Prostate gland (tissue), 2 donors: ENCODE results near the gene SLC38A7. TPM values are rescaled to one million over a fixed set of nuclear protein-coding genes. Genes with fewer than 3 reads are reported as not detected.
A peak's percentile ranks its signal among the peaks of the same experiment; 100 is the strongest.

ENCODE experiments used
- DNase-seq: peaks from one replicate; pipeline ENCODE4 v3.0.0-alpha.2; 2019; ENCODE audit warnings: low spot score
- H3K27ac ChIP-seq, 2 donors: fragments of 200-600 bp; sonication (generic); 2 replicates each; pipeline ENCODE4 v1.5.1; 2017 to 2019
- H3K27me3 ChIP-seq: fragments of 200-600 bp; sonication (generic); replicated peaks from 2 replicates; pipeline ENCODE4 v1.5.1; 2019; ENCODE audit not compliant: insufficient read depth
- H3K36me3 ChIP-seq, 2 donors: fragments of 200-600 bp; sonication (generic); 1 replicate in 1 of 2; 2 replicates in 1 of 2; pipeline versions ENCODE4 v1.5.1 to v1.8.1; 2017 to 2019
- H3K4me1 ChIP-seq: fragments of 200-600 bp; sonication (generic); replicated peaks from 2 replicates; pipeline ENCODE4 v1.5.1; 2019
- H3K4me3 ChIP-seq, 2 donors: fragments of 200-600 bp; sonication (generic); 2 replicates each; pipeline ENCODE4 v1.5.1; 2017 to 2019
- H3K9me3 ChIP-seq: fragments of 200-600 bp; sonication (generic); 2 replicates; pipeline ENCODE4 v1.5.1; 2017
- POLR2A ChIP-seq: fragments of 450-650 bp; IDR thresholded peaks from one replicate; pipeline ENCODE4 v1.6.1; 2016; ENCODE audit warnings: antibody characterized with exemption, mild to moderate bottlenecking
- POLR2AphosphoS5 ChIP-seq: sonication (generic); formaldehyde crosslinking; IDR thresholded peaks from one replicate; pipeline ENCODE4 v1.6.1; 2017; ENCODE audit warnings: antibody characterized with exemption
- WGBS: methylation state at CpG from one replicate; pipeline ENCODE4 v1.1.5; 2018; 5-methylcytosine and 5-hydroxymethylcytosine counted together
- intact Hi-C: fragments of 100-400 bp; cut with DNase I; formaldehyde crosslinking; loops from one replicate; pipeline ENCODE4 v1.14.2; 2022
- total RNA-seq, 2 donors: library from RNA; depleted of rRNA; stranded (reverse); fragments of >200 nt; gene quantifications; one replicate each; pipeline ENCODE4 v1.1.0, GENCODE V29; 2016
- TF ChIP-seq, protein P1 (sequence below), 4 experiments: fragments of 200-600 bp in 2 of 4; fragments of 450-650 bp in 2 of 4; sonication (generic) in 2 of 4; IDR thresholded peaks; 1 replicate in 3 of 4; 2 replicates in 1 of 4; pipeline ENCODE4 v1.5.1; 2016 to 2019; ENCODE audit warnings: antibody characterized with exemption in 4 of 4, mild to moderate bottlenecking in 2 of 4, moderate library complexity in 2 of 4

The SLC38A7 gene
- total RNA-seq, 2 donors from 2014 or later: 20.6 to 29.9 TPM

DNA sequence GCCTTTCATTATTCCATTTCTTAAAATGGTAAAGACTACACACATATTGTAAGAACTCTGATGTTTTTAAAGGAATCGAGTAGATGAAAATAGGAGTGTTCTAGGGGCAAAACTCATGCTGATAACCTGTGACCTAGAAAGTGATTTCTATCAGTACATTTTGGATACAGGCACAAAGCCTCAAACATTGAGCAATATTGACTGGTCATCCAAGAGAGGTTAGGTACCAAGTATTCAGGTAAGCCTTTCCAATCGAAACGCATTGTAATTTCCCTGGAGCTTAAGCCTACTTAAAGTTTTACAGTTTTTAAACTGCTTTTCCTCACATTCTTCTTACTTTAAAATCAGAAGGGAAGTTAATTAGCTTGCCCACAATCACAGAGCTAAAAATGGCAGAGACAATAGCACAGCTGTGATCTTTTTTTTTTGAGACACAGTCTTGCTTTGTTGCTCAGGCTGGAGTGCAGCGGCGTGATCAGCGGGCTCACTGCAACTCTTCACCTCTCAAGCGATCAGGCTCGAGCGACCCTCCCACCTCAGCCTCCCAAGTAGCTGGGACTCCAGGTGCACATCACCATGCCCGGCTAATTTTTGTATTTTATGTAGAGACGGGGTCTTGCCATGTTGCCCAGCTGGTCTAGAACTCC is 46.3 kb upstream of the SLC38A7 start:
- intact Hi-C loops: no loop called here
- H3K4me1 ChIP-seq: no peaks in the 10 kb centered on the region
- TF ChIP-seq POLR2AphosphoS5 (no peak), POLR2A (no peak)
- TF ChIP-seq, protein P1, sequence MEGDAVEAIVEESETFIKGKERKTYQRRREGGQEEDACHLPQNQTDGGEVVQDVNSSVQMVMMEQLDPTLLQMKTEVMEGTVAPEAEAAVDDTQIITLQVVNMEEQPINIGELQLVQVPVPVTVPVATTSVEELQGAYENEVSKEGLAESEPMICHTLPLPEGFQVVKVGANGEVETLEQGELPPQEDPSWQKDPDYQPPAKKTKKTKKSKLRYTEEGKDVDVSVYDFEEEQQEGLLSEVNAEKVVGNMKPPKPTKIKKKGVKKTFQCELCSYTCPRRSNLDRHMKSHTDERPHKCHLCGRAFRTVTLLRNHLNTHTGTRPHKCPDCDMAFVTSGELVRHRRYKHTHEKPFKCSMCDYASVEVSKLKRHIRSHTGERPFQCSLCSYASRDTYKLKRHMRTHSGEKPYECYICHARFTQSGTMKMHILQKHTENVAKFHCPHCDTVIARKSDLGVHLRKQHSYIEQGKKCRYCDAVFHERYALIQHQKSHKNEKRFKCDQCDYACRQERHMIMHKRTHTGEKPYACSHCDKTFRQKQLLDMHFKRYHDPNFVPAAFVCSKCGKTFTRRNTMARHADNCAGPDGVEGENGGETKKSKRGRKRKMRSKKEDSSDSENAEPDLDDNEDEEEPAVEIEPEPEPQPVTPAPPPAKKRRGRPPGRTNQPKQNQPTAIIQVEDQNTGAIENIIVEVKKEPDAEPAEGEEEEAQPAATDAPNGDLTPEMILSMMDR (IDR thresholded peaks at IDR 0.05): no peak
- 95% methylated on average over 11 of the region's 11 CpGs for WGBS
- no peak overlapping the region for H3K4me3 ChIP-seq
- no peak overlapping the region for H3K27ac ChIP-seq
- H3K36me3 ChIP-seq: no peaks in the 10 kb centered on the region
- no peaks in the 10 kb centered on the region for H3K27me3 ChIP-seq
- no peak for DNase-seq
- H3K9me3 ChIP-seq: no peaks in the 10 kb centered on the region

DNA sequence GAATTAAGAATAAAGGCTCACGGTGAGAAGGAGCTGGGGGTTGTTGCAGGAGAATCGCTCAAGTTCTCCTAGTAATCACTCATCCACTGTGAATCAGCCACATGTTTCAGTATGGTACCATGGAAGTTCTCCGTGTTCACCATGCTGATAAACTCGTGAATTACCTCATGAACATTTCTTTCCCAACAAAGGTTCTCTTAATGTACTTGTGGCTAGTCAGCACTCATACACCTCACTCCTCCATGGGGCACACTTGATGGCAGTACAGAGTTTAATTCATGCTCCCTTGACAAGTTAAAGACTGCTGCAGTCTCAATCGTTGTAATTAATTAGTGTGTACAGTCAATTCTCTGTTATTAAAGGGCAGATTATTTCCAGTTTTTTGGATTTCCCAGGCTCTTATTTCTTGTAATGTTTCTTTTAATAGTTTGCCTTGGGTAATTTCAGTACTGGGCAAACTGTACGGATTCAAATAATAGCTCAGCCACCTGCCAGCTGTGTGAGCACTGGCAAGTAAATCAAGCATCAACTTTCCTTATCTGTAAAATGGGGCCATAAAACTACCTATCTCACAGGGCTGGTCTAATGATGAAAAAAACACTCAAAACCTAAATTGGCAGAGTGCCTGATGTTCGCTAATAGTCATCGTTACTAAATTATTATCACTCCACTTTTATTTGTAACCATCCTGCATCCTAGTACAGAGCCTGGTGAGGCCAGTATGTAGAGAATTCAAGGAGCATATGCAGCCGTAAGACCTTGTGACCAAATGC is 43.4 kb upstream of the SLC38A7 start:
- H3K36me3 ChIP-seq: no peaks in the 10 kb centered on the region
- TF ChIP-seq POLR2A: no peak
- TF ChIP-seq POLR2AphosphoS5: no peak
- TF ChIP-seq, protein P1 (IDR thresholded peaks at IDR 0.05): no peak
- intact Hi-C loops: no loop called here
- peak overlapping the region in 1 of 2 donors; percentile 20 for H3K27ac ChIP-seq
- DNase-seq: no peak
- 82% methylated on average over 9 of the region's 9 CpGs for WGBS
- H3K4me1 ChIP-seq: no peaks in the 10 kb centered on the region
- H3K27me3 ChIP-seq: no peaks in the 10 kb centered on the region
- no peaks in the 10 kb centered on the region for H3K9me3 ChIP-seq
- no peak overlapping the region for H3K4me3 ChIP-seq

DNA sequence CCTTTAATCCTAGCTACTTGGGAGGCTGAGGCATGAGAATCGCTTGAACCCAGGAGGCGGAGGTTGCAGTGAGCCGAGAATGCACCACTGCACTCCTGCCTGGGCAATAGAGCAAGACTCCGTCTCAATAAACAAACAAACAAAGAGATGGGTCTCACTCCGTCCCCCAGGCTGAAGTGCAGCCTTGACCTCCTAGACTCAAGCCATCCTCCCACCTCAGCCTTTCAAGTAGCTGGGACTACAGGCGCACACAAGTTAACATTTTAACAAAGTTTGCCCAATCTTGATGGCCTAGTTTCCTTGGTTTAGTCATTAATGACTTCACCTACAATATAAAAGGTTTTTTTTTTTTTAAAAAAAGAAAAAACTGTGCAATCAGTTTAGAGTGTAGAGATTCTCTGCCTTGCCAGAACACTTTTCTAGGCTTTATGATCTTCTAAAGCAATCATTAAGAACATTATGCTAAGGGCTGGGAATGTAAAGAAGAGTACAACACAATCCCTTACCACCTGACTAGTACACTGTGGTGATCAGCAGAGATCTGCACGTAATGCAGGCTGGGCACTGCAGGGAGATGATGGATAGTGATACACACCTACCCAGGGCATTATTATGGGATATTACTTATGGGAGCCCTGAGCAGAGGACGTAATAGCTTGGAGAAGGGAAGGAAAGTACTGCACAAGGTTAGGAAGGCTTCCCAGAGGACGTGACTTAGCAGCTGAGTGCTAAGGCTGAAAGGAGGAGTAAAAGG is 42.6 kb upstream of the SLC38A7 start:
- intact Hi-C loops: no loop called here
- 87% methylated on average over 9 of the region's 9 CpGs for WGBS

DNA sequence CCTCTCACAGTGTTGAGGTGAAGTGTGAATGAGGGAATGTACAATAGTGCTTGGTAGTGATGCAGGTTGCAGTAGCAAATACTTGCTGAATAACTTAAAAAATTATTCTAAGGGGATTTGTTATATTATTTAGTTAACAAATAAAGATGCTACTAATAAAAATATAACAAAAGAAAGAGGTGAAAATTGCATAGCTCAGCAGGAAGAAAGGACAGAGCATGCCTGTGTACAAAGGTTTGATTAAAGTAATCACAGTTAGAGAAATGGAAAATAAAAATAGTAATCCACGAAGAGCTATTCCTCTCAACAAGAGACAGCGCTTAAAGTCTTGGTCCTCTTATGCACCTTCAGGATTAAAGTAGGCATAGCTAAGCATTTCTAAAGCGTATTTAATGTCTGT is 38.5 kb upstream of the SLC38A7 start:
- Histone ChIP-seq H3K4me3 (no peak overlapping the region), H3K9me3 (no peaks in the 10 kb centered on the region), H3K4me1 (no peaks in the 10 kb centered on the region), H3K27me3 (no peaks in the 10 kb centered on the region), H3K27ac (peak overlapping the region in 1 of 2 donors; percentile 2), H3K36me3 (peaks cover under 1 to 8% of the 10 kb centered on the region in 2 donors)
- TF ChIP-seq, protein P1 (IDR thresholded peaks at IDR 0.05): no peak
- TF ChIP-seq POLR2A: no peak
- TF ChIP-seq POLR2AphosphoS5: no peak
- 92% methylated on average over 3 of the region's 3 CpGs for WGBS
- DNase-seq: no peak
- intact Hi-C loops: no loop called here

More for the DNA sequence above, 42.6 kb upstream of the SLC38A7 start:
- Histone ChIP-seq H3K27ac (peak overlapping the region in 1 of 2 donors; percentile 20), H3K4me1 (no peaks in the 10 kb centered on the region), H3K4me3 (no peak overlapping the region), H3K36me3 (no peaks in the 10 kb centered on the region), H3K27me3 (no peaks in the 10 kb centered on the region), H3K9me3 (no peaks in the 10 kb centered on the region)
- TF ChIP-seq, protein P1 (IDR thresholded peaks at IDR 0.05): no peak
- TF ChIP-seq POLR2AphosphoS5 (no peak), POLR2A (no peak)
- no peak for DNase-seq
